K562 (cell line): Measurements from ENCODE around the gene C1R. TPM values are rescaled to one million over a fixed set of nuclear protein-coding genes. Genes with fewer than 3 reads are reported as not detected.

Experiments used
- ATAC-seq: fragments of 200-7000 bp; cut with Tn5 transposase; 3 replicates; pipeline ENCODE4 v1.9.1; 2020; ENCODE audit warnings: moderate library complexity
- BruUV-seq: library from RNA; stranded (reverse); fragments of 400-500 nt; replicated peaks from 2 replicates; lab custom pipeline; 2021; lab: Mats Ljungman, UMichigan
- CTCF ChIA-PET: fragments of 300-600 bp; formaldehyde crosslinking; extraction: SDS; loops from one replicate; lab custom pipeline; 2021; ENCODE audit warnings: low intra/inter-chr PET ratio; lab: Yijun Ruan, JAX
- POLR2A ChIA-PET: fragments of 300-600, 350-650 bp; sonication (Branson Sonifier 250); formaldehyde crosslinking; extraction: SDS; loops from one replicate; lab custom pipeline; 2021; ENCODE audit warnings: antibody characterized with exemption, inconsistent platforms; lab: Yijun Ruan, JAX
- DNase-seq, 4 experiments: peaks; one replicate each; pipeline versions ENCODE4 v3.0.0 to v3.0.0-alpha.2; 2011 to 2018; ENCODE audit warnings: low spot score in 3 of 4, mixed read lengths in 3 of 4; ENCODE audit errors: extremely low read depth in 1 of 4
- FAIRE-seq: peaks from 2 replicates; lab custom pipeline; 2011; peaks lifted over from hg19 to GRCh38; lab: Jason Lieb, UNC
- H2AFZ ChIP-seq: 2 replicates; pipeline ENCODE4 v1.6.0; 2011; ENCODE audit warnings: low read depth, low read length, control low read depth, inconsistent platforms
- H3K27ac ChIP-seq: fragments of 200-600 bp; 3 replicates; pipeline ENCODE4 v1.8.0; 2011; ENCODE audit warnings: low read depth, mild to moderate bottlenecking, control low read depth, inconsistent platforms, low read length, moderate library complexity, mixed read lengths; ENCODE audit errors: extremely low read depth
- H3K27me3 ChIP-seq, 2 experiments: fragments of 300-600 bp in 1 of 2; 2 replicates in 1 of 2; 3 replicates in 1 of 2; pipeline versions ENCODE4 v1.6.0 to v1.8.0; 2011; ENCODE audit warnings: inconsistent platforms in 2 of 2, low read length in 2 of 2, mild to moderate bottlenecking in 1 of 2, mixed read lengths in 1 of 2, moderate library complexity in 1 of 2; ENCODE audit not compliant: control insufficient read depth in 2 of 2, insufficient read depth in 2 of 2
- H3K36me3 ChIP-seq: fragments of 300-600 bp; 3 replicates; pipeline ENCODE4 v1.8.0; 2011; ENCODE audit warnings: mild to moderate bottlenecking, low read length, inconsistent platforms; ENCODE audit not compliant: control insufficient read depth, insufficient read depth
- H3K4me1 ChIP-seq, 2 experiments: fragments of 200-600 bp in 1 of 2; replicated peaks in 1 of 2; 2 replicates in 1 of 2; 3 replicates in 1 of 2; pipeline versions ENCODE4 v1.5.1 to v1.8.0; 2011; ENCODE audit warnings: inconsistent platforms in 2 of 2, low read length in 2 of 2, mild to moderate bottlenecking in 1 of 2, mixed read lengths in 1 of 2, moderate library complexity in 1 of 2; ENCODE audit not compliant: control insufficient read depth in 2 of 2, insufficient read depth in 2 of 2
- H3K4me2 ChIP-seq: 2 replicates; pipeline ENCODE4 v1.6.1; 2011; ENCODE audit warnings: low read length, control low read depth, inconsistent platforms, mixed read lengths; ENCODE audit not compliant: insufficient read depth
- H3K4me3 ChIP-seq: fragments of 200-600 bp; sonication (generic), shearing (Covaris generic); 2 replicates; pipeline ENCODE4 v1.5.1; 2016; ENCODE audit warnings: control low read depth, inconsistent platforms
- H3K79me2 ChIP-seq: fragments of 200-600 bp; 3 replicates; pipeline ENCODE4 v1.8.0; 2011; ENCODE audit warnings: low read length, inconsistent platforms; ENCODE audit not compliant: control insufficient read depth, insufficient read depth
- H3K9ac ChIP-seq, 2 experiments: 2 replicates each; pipeline versions ENCODE4 v1.6.0 to v1.6.1; 2011; ENCODE audit warnings: low read depth in 2 of 2, low read length in 2 of 2, control low read depth in 1 of 2, inconsistent platforms in 1 of 2, mild to moderate bottlenecking in 1 of 2, mixed read lengths in 1 of 2; ENCODE audit not compliant: insufficient read depth in 1 of 2
- H3K9me1 ChIP-seq: one replicate; pipeline ENCODE4 v1.6.0; 2011; ENCODE audit warnings: inconsistent platforms, mild to moderate bottlenecking, low read length, moderate library complexity; ENCODE audit not compliant: control insufficient read depth, insufficient read depth
- H3K9me3 ChIP-seq: replicated peaks from 2 replicates; pipeline ENCODE4 v1.5.1; 2011; ENCODE audit warnings: low read depth, low read length, inconsistent platforms; ENCODE audit not compliant: control insufficient read depth, insufficient read depth
- H4K20me1 ChIP-seq: replicated peaks from 2 replicates; pipeline ENCODE4 v1.6.1; 2011; ENCODE audit warnings: low read length, inconsistent platforms, mixed read lengths; ENCODE audit not compliant: control insufficient read depth, insufficient read depth
- CEBPG ChIP-seq, 3 experiments: fragments of 200-800 bp in 1 of 3; sonication (Bioruptor generic) in 1 of 3; sonication (generic) in 1 of 3; formaldehyde crosslinking in 1 of 3; IDR thresholded peaks in 2 of 3; conservative IDR thresholded peaks in 1 of 3; 2 replicates each; pipeline versions ENCODE4 v1.6.1 to v1.8.0; 2016 to 2022; ENCODE audit warnings: missing compliant biosample characterization in 2 of 3, missing genetic modification characterization in 2 of 3, mild to moderate bottlenecking in 1 of 3, missing genetic modification reagents in 1 of 3
- ELF4 ChIP-seq: fragments of 450-650 bp; formaldehyde crosslinking; IDR thresholded peaks from 2 replicates; pipeline ENCODE4 v1.4.0; 2022; ENCODE audit warnings: missing genetic modification characterization
- GATAD2A ChIP-seq: fragments of 450-650 bp; IDR thresholded peaks from 2 replicates; pipeline ENCODE4 v1.6.1; 2017
- GTF2A2 ChIP-seq: IDR thresholded peaks from 2 replicates; pipeline ENCODE4 v1.6.1; 2016; ENCODE audit warnings: mild to moderate bottlenecking, missing genetic modification characterization, missing compliant biosample characterization
- HOXB6 ChIP-seq: fragments of 250-450 bp; sonication (Bioruptor Pico); IDR thresholded peaks from 2 replicates; pipeline ENCODE4 v1.5.1; 2022; ENCODE audit warnings: mild to moderate bottlenecking, borderline replicate concordance
- KLF13 ChIP-seq: fragments of 450-650 bp; IDR thresholded peaks from 2 replicates; pipeline ENCODE4 v1.6.1; 2016; ENCODE audit warnings: missing genetic modification characterization, low read depth, mild to moderate bottlenecking, missing compliant biosample characterization, moderate library complexity, borderline replicate concordance
- RHOXF2B ChIP-seq: fragments of 250-450 bp; sonication (Bioruptor Pico); conservative IDR thresholded peaks from 2 replicates; pipeline ENCODE4 v1.5.1; 2021
- SMARCE1 ChIP-seq: fragments of 450-650 bp; IDR thresholded peaks from 2 replicates; pipeline ENCODE4 v1.7.1; 2016; ENCODE audit warnings: mild to moderate bottlenecking
- SPI1 ChIP-seq: IDR thresholded peaks from 2 replicates; pipeline ENCODE4 v1.6.1; 2011; ENCODE audit warnings: low read depth, low read length, control low read depth, borderline replicate concordance
- YBX1 ChIP-seq: fragments of 450-650 bp; IDR thresholded peaks from 2 replicates; pipeline ENCODE4 v1.7.1; 2016; ENCODE audit warnings: mild to moderate bottlenecking
- ZBTB7A ChIP-seq: IDR thresholded peaks from 2 replicates; pipeline ENCODE4 v1.6.1; 2011; ENCODE audit warnings: low read depth, mild to moderate bottlenecking, low read length, moderate library complexity, borderline replicate concordance; ENCODE audit not compliant: control insufficient read depth
- ZC3H11A ChIP-seq: IDR thresholded peaks from 2 replicates; pipeline ENCODE4 v1.6.1; 2012; ENCODE audit warnings: low read depth, low read length, improper control_type of control experiment
- ZNF143 ChIP-seq: sonication (generic); formaldehyde crosslinking; IDR thresholded peaks from 2 replicates; pipeline ENCODE4 v1.9.0; 2022; ENCODE audit warnings: mild to moderate bottlenecking, missing genetic modification reagents
- ZNF174 ChIP-seq: fragments of 250-450 bp; sonication (Bioruptor Pico); IDR thresholded peaks from 2 replicates; pipeline ENCODE4 v1.4.0; 2020; ENCODE audit warnings: mild to moderate bottlenecking
- ZNF354B ChIP-seq: fragments of 250-450 bp; sonication (Bioruptor Pico); IDR thresholded peaks from 2 replicates; pipeline ENCODE4 v1.4.0; 2020
- WGBS: fragments of 100-300 bp; shearing (Covaris generic); methylation state at CpG from one replicate; pipeline ENCODE4 v1.1.6; 2016; ENCODE audit warnings: low coverage, mixed read lengths; ENCODE audit not compliant: insufficient coverage; ENCODE audit errors: missing lambda C conversion rate; 5-methylcytosine and 5-hydroxymethylcytosine counted together
- in situ Hi-C: fragments of 300-500 bp; cut with MboI; formaldehyde crosslinking; loops from 4 replicates; pipeline ENCODE4 v1.15.0; 2018; ENCODE audit warnings: inconsistent platforms, mixed read lengths
- intact Hi-C: fragments of 100-400 bp; cut with micrococcal nuclease; formaldehyde crosslinking; loops from 2 replicates; pipeline ENCODE4 v1.14.2; 2022
- polyA plus RNA-seq, 8 experiments: library from polyadenylated mRNA; depleted of rRNA in 4 of 8; stranded (reverse) in 5 of 8; unstranded in 3 of 8; fragments of >200 nt; fragmentation: Nextera tagmentation in 2 of 8; fragmentation: Illumina TruSeq in 1 of 8; extraction: Ambion mirVana in 2 of 8; extraction: Trizol in 1 of 8; gene quantifications; 2 replicates each; pipeline versions ENCODE4 v1.2.1 to v1.2.3, GENCODE V29; 2011 to 2014; ENCODE audit warnings: inconsistent platforms in 1 of 8, missing spikeins in 1 of 8
- total RNA-seq, 7 experiments: library from RNA; depleted of rRNA in 6 of 7; stranded (reverse); fragments of >200 nt in 6 of 7; fragmentation: Illumina TruSeq in 2 of 7; extraction: Trizol in 2 of 7; gene quantifications; 2 replicates each; pipeline versions ENCODE4 v1.2.1 to v1.2.3, GENCODE V29; 2011 to 2021; ENCODE audit warnings: low replicate concordance in 1 of 7
- TF ChIP-seq, protein P1 (sequence below): sonication (generic); formaldehyde crosslinking; IDR thresholded peaks from 2 replicates; pipeline ENCODE4 v1.8.0; 2022; ENCODE audit warnings: missing genetic modification reagents, mild to moderate bottlenecking, moderate library complexity, borderline replicate concordance
- TF ChIP-seq, protein P2 (sequence below), 2 experiments: IDR thresholded peaks; 2 replicates each; pipeline ENCODE4 v1.6.1; 2011; ENCODE audit warnings: borderline replicate concordance in 1 of 2, control low read depth in 1 of 2, low read depth in 1 of 2, low read length in 1 of 2, mild to moderate bottlenecking in 1 of 2, mixed read lengths in 1 of 2, moderate library complexity in 1 of 2; ENCODE audit not compliant: insufficient read depth in 1 of 2, insufficient read length in 1 of 2, poor library complexity in 1 of 2, severe bottlenecking in 1 of 2; ENCODE audit errors: extremely low read depth in 1 of 2
- TF ChIP-seq, protein P3 (sequence below): fragments of 250-450 bp; sonication (Bioruptor Pico); IDR thresholded peaks from 2 replicates; pipeline ENCODE4 v1.5.0; 2021; ENCODE audit warnings: mild to moderate bottlenecking, moderate library complexity

The C1R gene
- total and polyA plus RNA-seq, 9 of the 15 experiments (the other 6 are each of a cell fraction or from before 2014, with no cell fraction given): 0.07 to 1.0 (median 0.33) TPM; not detected in 1

DNA sequence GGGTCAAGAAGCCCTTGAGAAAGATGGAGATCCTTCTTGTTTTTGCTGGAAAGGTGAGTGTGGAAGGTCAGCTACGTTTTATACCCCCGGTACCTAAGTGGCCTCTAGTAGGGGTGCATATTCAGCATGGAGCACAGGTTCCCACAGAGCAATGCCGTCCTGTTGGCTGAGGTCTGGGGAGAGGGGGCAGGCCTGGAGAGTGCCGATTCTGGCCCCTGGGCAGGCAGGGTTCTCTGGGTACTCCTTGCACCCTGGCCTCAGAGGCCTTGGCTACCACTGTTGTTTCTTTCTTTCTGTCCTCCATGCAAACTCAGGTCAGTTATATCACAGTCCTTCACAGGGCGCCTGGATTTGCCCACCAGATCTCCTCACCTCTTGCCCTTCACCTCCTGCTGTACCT, 27.9 kb upstream of the C1R start:
- no peak for FAIRE-seq
- TF ChIP-seq ZNF174 (CRISPR knock-in tag): no peak
- no peak for TF ChIP-seq GATAD2A
- TF ChIP-seq KLF13 (tag): no peak
- TF ChIP-seq ELF4 (CRISPR knock-in tag): no peak
- TF ChIP-seq, protein P1, sequence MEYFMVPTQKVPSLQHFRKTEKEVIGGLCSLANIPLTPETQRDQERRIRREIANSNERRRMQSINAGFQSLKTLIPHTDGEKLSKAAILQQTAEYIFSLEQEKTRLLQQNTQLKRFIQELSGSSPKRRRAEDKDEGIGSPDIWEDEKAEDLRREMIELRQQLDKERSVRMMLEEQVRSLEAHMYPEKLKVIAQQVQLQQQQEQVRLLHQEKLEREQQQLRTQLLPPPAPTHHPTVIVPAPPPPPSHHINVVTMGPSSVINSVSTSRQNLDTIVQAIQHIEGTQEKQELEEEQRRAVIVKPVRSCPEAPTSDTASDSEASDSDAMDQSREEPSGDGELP (CRISPR knock-in tag): no peak
- TF ChIP-seq, protein P2, sequence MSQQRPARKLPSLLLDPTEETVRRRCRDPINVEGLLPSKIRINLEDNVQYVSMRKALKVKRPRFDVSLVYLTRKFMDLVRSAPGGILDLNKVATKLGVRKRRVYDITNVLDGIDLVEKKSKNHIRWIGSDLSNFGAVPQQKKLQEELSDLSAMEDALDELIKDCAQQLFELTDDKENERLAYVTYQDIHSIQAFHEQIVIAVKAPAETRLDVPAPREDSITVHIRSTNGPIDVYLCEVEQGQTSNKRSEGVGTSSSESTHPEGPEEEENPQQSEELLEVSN (IDR thresholded peaks at IDR 0.05; ENCODE audit: borderline replicate concordance in 1 of 2, extremely low read depth in 1 of 2, insufficient read depth in 1 of 2, insufficient read length in 1 of 2, low read depth in 1 of 2, low read length in 1 of 2, poor library complexity in 1 of 2, severe bottlenecking in 1 of 2): no peak
- no peak for TF ChIP-seq GTF2A2
- TF ChIP-seq YBX1: no peak
- no peak for TF ChIP-seq ZC3H11A
- no peak for TF ChIP-seq RHOXF2B (CRISPR knock-in tag)
- TF ChIP-seq SPI1: no peak
- no peak for TF ChIP-seq ZNF143 (CRISPR knock-in tag)
- TF ChIP-seq, protein P3, sequence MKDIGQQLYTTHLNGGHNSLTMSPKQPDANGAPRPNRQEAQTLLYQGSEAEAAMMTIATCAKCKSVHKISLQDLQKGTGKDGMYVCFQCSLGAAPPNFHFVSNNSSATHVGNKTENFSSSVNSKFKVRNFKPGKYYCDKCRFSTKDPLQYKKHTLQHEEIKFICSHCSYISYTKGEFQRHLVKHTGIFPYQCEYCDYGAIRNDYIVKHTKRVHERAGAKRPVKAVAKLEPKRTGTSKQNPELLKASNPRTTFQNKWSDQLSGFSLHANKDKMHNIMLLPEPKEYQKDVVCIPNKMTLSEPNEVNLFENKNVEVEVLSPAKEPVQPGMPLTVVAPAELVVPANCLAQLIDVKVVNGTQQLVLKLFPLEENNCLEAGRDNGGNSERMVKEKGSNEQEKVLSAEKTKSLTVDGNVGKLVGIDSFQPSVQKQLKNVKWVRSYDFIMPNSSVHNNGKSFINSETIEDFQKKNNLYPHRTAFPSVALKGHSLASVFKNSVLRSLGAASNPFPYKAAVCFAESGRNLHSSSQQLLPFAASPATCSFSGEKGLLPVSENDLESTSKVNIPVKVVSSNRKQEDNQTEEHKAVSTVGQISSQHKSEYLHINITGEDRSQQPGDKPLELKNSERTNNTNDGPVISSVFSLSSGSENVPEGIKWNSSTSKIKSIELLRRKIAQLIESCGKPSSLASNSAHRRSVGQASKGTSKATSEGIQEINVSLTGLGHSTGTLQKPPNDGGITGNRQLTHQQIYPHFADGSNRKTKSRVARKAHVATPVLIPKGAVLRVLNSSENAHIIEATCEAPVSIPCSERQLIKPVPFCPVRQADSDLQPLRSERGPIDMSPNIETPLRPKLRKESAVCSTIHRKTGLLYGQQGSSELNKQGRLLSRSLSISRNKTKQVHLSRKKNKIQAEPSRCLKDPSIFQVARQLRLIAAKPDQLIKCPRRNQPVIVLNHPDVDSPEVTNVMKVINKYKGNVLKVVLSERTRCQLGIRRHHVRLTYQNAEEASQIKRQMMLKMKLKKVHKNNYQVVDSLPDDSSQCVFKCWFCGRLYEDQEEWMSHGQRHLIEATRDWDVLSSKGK (CRISPR knock-in tag): no peak
- TF ChIP-seq ZBTB7A: no peak
- no peak for TF ChIP-seq SMARCE1
- no peak for TF ChIP-seq ZNF354B (CRISPR knock-in tag)
- TF ChIP-seq HOXB6 (CRISPR knock-in tag): no peak
- no peak for TF ChIP-seq CEBPG (CRISPR knock-in tag; IDR thresholded peaks at IDR 0.05)
- TF ChIP-seq CEBPG (tag; conservative IDR thresholded peaks at IDR 0.05 in 1 of 2, IDR thresholded peaks at IDR 0.05 in 1 of 2): no peak

More for the DNA sequence above, 27.9 kb upstream of the C1R start:
- Histone ChIP-seq H3K9me3 (no peaks in the 10 kb centered on the region), H4K20me1 (no peaks in the 10 kb centered on the region), H3K9me1 (no peaks in the 10 kb centered on the region), H3K27ac (no peak overlapping the region), H2AFZ (no peak overlapping the region), H3K4me3 (no peak overlapping the region), H3K27me3 (no peaks in the 10 kb centered on the region), H3K9ac (no peak overlapping the region), H3K36me3 (peaks cover 4% of the 10 kb centered on the region; the same call in 2 of the 3 replicates), H3K4me2 (no peak overlapping the region), H3K79me2 (no peaks in the 10 kb centered on the region), H3K4me1 (peaks cover 39 to 52% of the 10 kb centered on the region in 2 experiments)
- ATAC-seq (no peak), DNase-seq (no peak)
- BruUV-seq: no TSS peak
- CTCF ChIA-PET: no interaction called here
- 100% methylated on average over 1 of the region's 5 CpGs for WGBS
- in situ Hi-C loops (no loop called here), intact Hi-C loops (loop anchor here (5.0 kb wide), 1 partner anchor 67 kb away; the partner anchor contains the start of gene PEX5)
- POLR2A ChIA-PET: interaction anchor here (0.7 to 0.9 kb wide), 2 partner anchors 9 to 29 kb away, joined by 3 read pairs; no protein-coding TSS in a partner anchor
